GM23248 (cell line): ENCODE data around the gene ANKRD24.

Experiments
- EZH2 ChIP-seq: fragments of 200-600 bp; sonication (generic); IDR thresholded peaks from 2 replicates; pipeline ENCODE4 v1.6.1; 2018; ENCODE audit warnings: antibody characterized with exemption, mild to moderate bottlenecking; ENCODE audit not compliant: insufficient read depth, poor library complexity, severe bottlenecking
- EZH2phosphoT487 ChIP-seq: fragments of 200-600 bp; sonication (generic); IDR thresholded peaks from 2 replicates; pipeline ENCODE4 v1.6.1; 2018; ENCODE audit warnings: antibody characterized with exemption, moderate library complexity, mild to moderate bottlenecking, low read depth; ENCODE audit not compliant: insufficient read depth

- TF ChIP-seq EZH2phosphoT487 = no peak
- TF ChIP-seq EZH2 = no peak
Observed at GRCh38 chr19:4185413-4186086, 3.1 kb downstream of the ANKRD24 start.
